Colonic mucosa (tissue), 4 donors: ENCODE data around the gene RGS3. TPM values are rescaled to one million over a fixed set of nuclear protein-coding genes. Genes with fewer than 3 reads are reported as not detected.

Source experiments
- DNase-seq: peaks from one replicate; pipeline ENCODE4 v3.0.0-alpha.2; 2020
- H3K27ac ChIP-seq: fragments of 200-600 bp; one replicate; pipeline ENCODE4 v1.8.0; 2021
- H3K27me3 ChIP-seq: fragments of 200-600 bp; one replicate; pipeline ENCODE4 v1.8.0; 2021
- H3K36me3 ChIP-seq: fragments of 200-600 bp; one replicate; pipeline ENCODE4 v1.8.0; 2021
- H3K4me1 ChIP-seq: fragments of 200-600 bp; one replicate; pipeline ENCODE4 v1.8.0; 2021; ENCODE audit warnings: mild to moderate bottlenecking
- H3K4me3 ChIP-seq: fragments of 200-600 bp; one replicate; pipeline ENCODE4 v1.8.0; 2021
- H3K9ac ChIP-seq, 2 donors: one replicate each; pipeline ENCODE4 v1.7.0; 2013; ENCODE audit warnings: control low read depth in 2 of 2, low read depth in 2 of 2, low read length in 2 of 2
- H3K9me3 ChIP-seq: fragments of 200-600 bp; one replicate; pipeline ENCODE4 v1.8.0; 2021
- CTCF ChIP-seq: fragments of 200-600 bp; IDR thresholded peaks from one replicate; pipeline ENCODE4 v1.8.0; 2022; ENCODE audit warnings: antibody characterized with exemption, mild to moderate bottlenecking
- intact Hi-C: fragments of 100-400 bp; cut with DNase I; formaldehyde crosslinking; loops from one replicate; pipeline ENCODE4 v1.14.1; 2022
- total RNA-seq, 2 donors: library from RNA; stranded (reverse); fragmentation: NEBNext Ultra II Directional in 1 of 2; extraction: Animal tissue kit (Norgen Biotek cat#: 25700) in 1 of 2; gene quantifications; one replicate each; pipeline ENCODE4 v1.2.1, GENCODE V29; 2021
- donor health status: healthy.
- donor health status: DM: no; HTN: no; CAD: no.
- donor health status: DM: no; HTN: no; CAD: no.

The RGS3 gene
- total RNA-seq, 2 donors from 2014 or later = 67.4 to 71.1 TPM

GRCh38 chr9:113529336-113530009, 65.9 kb downstream of the RGS3 start:
- intact Hi-C loops = no loop called here
- Histone ChIP-seq H3K4me3 (no peak overlapping the region), H3K9me3 (no peaks in the 10 kb centered on the region), H3K9ac (no peak overlapping the region), H3K27ac (no peak overlapping the region), H3K4me1 (peaks cover 11% of the 10 kb centered on the region), H3K27me3 (no peaks in the 10 kb centered on the region), H3K36me3 (no peaks in the 10 kb centered on the region)
- no peak for TF ChIP-seq CTCF
- no peak for DNase-seq

- Histone ChIP-seq H3K27ac (no peak overlapping the region), H3K27me3 (no peaks in the 10 kb centered on the region), H3K9me3 (no peaks in the 10 kb centered on the region), H3K4me1 (peaks cover 6% of the 10 kb centered on the region), H3K4me3 (no peak overlapping the region), H3K36me3 (no peaks in the 10 kb centered on the region), H3K9ac (no peak overlapping the region)
- TF ChIP-seq CTCF = no peak
- no peak for DNase-seq
- intact Hi-C loops = no loop called here
Observed at GRCh38 chr9:113530022-113530635, 66.6 kb downstream of the RGS3 start.

- H3K27ac ChIP-seq = no peak overlapping the region
- H3K4me1 ChIP-seq = peaks cover 6% of the 10 kb centered on the region
- no peak for TF ChIP-seq CTCF
- no peak overlapping the region for H3K9ac ChIP-seq
- DNase-seq = no peak
- no peaks in the 10 kb centered on the region for H3K27me3 ChIP-seq
- H3K9me3 ChIP-seq = no peaks in the 10 kb centered on the region
- H3K4me3 ChIP-seq = no peak overlapping the region
- no peaks in the 10 kb centered on the region for H3K36me3 ChIP-seq
- intact Hi-C loops = no loop called here
Observed at GRCh38 chr9:113530942-113531341, 67.4 kb downstream of the RGS3 start.

- no peak overlapping the region for H3K9ac ChIP-seq
- H3K4me3 ChIP-seq = no peak overlapping the region
- intact Hi-C loops = no loop called here
- H3K27ac ChIP-seq = no peak overlapping the region
- no peak for DNase-seq
- H3K36me3 ChIP-seq = peaks cover 4% of the 10 kb centered on the region
- no peak for TF ChIP-seq CTCF
- H3K4me1 ChIP-seq = peaks cover 6% of the 10 kb centered on the region
- H3K9me3 ChIP-seq = no peaks in the 10 kb centered on the region
- H3K27me3 ChIP-seq = no peaks in the 10 kb centered on the region
Observed at GRCh38 chr9:113531919-113532808, 68.6 kb downstream of the RGS3 start.

- H3K9me3 ChIP-seq = no peaks in the 10 kb centered on the region
- H3K36me3 ChIP-seq = peaks cover 6% of the 10 kb centered on the region
- TF ChIP-seq CTCF = no peak
- no peak overlapping the region for H3K9ac ChIP-seq
- peaks cover 2% of the 10 kb centered on the region for H3K4me1 ChIP-seq
- no peak overlapping the region for H3K4me3 ChIP-seq
- DNase-seq = no peak
- no peak overlapping the region for H3K27ac ChIP-seq
- H3K27me3 ChIP-seq = no peaks in the 10 kb centered on the region
- intact Hi-C loops = no loop called here
Observed at GRCh38 chr9:113532809-113533190, 69.3 kb downstream of the RGS3 start.
